GM19468 (cell line): Measurements from ENCODE around the gene UIMC1.
"Not testable (repeated sequence)": the region's sequence is repeated elsewhere in the genome, so short reads cannot be mapped to it uniquely, and the experiment has no call there.

Experiments
- ATAC-seq: cut with Tn5 transposase; IDR thresholded peaks from one replicate; pipeline ENCODE4 v1.9.1; 2021; ENCODE audit warnings: mild to moderate bottlenecking, moderate library complexity, moderate number of reproducible peaks; ENCODE audit not compliant: unreplicated experiment; ENCODE audit errors: extremely low read depth

The UIMC1 gene

DNA sequence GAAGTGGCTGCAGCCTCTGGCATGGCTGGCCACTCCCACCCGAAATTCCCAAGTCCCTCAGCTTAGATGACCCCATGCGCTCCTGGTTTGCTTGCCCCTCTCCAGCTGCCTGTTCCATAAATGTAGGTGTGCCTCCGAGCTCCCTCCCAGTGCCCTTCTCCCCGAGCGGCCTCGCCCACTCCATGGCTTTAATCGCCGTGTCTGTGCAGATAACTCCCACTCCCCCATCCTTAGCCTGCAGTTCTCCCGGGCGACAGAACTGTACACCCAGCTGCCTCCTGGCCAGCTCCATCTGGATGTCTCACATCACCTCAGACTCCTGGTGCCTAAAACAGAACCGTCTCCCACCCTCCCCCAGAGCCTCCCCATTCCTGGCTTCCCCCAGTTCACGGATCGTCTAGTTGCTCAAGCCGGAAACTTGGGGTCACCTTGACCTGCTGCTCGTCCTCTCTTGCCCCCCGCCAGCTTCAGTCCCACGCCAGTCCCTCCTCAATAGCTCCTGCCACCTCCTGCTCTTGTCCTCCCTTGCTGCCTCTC lies 131.5 kb downstream of the UIMC1 start:
- no peak for ATAC-seq

- ATAC-seq: no peak
Observed at GRCh38 chr5:176874198-176874780, 132.3 kb downstream of the UIMC1 start.

DNA sequence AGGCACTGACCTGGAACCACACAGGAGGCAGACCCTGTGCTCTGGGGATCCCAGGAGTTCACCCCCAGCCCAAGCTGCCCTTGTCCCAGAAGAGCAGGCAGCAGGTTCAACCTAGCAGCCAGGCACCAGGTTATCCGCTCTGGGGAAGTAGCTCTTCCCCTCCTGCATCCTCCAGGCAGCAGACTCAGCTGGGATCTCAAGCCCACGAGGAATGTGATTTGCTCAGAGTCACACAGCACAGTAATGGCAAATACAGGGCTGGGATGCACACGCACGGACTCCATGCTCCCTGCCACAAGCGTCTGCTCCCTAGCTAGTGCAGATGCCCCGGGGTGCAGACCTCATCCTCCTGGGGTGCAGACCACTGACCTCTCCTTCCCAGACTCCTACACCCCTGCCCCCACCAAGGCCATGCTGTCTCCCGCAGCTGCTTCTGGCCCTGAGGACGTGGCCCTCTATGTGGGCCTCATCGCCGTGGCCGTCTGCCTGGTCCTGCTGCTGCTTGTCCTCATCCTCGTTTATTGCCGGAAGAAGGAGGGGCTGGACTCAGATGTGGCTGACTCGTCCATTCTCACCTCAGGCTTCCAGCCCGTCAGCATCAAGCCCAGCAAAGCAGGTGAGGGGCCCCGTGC lies 132.9 kb downstream of the UIMC1 start:
- ATAC-seq: no peak

GRCh38 chr5:176873011-176873410 lies 133.6 kb downstream of the UIMC1 start:
- not testable (repeated sequence) for ATAC-seq

GRCh38 chr5:176872586-176872985 lies 134.0 kb downstream of the UIMC1 start:
- not testable (repeated sequence) for ATAC-seq

GRCh38 chr5:176870644-176871043 lies 135.9 kb downstream of the UIMC1 start:
- not testable (repeated sequence) for ATAC-seq

GRCh38 chr5:176870110-176870591 lies 136.4 kb downstream of the UIMC1 start:
- ATAC-seq: no peak

DNA sequence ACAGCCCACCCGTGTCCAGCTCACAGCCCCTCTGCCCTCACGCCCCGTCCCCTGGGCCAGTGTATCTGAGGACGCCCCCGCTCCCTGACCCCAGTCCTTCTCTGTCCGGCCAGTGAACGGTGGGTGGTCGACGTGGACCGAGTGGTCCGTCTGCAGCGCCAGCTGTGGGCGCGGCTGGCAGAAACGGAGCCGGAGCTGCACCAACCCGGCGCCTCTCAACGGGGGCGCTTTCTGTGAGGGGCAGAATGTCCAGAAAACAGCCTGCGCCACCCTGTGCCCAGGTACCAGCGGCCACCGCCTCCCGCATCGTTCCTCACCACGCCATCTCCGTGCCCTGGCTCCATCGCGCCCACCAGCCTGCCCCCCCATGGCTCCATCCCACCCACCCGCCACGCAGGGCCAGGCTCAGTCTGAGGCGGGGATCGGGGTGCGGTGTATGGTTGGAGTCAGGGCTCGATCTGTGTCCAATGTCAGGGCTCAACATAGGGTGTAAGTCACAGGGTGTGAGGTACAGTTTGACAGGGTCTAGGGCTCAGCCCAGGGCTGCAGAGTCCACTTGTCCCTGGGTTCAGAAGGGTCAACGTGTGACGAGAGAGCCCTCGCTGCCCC lies 137.0 kb downstream of the UIMC1 start:
- no peak for ATAC-seq

DNA sequence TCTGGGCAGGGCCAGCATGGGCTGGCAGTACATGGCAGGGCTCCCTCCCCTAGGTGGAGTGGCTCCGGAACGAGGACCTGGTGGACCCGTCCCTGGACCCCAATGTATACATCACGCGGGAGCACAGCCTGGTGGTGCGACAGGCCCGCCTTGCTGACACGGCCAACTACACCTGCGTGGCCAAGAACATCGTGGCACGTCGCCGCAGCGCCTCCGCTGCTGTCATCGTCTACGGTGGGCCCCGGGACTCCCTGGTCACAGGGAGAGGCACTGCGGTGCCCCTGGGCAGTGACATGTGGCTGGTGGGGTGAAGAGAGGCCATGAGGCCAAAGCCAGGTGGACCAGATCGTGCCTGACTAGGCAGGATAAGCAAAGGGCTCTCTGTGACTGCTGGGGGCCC lies 137.8 kb downstream of the UIMC1 start:
- ATAC-seq: no peak

DNA sequence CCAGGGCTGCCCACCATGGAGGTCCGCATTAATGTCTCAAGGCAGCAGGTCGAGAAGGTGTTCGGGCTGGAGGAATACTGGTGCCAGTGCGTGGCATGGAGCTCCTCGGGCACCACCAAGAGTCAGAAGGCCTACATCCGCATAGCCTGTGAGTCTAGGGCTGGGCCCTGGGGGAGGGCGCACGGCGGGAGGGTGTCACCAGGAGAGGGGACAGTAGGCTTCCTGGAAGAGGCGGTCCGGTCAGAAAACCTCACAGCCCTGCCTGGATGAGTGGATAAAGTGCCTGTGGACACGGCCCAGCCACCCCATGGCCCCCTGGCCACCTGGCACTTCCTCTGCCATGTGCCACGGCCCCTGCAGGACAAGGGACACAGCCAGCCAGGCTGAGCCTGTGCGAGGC lies 138.5 kb downstream of the UIMC1 start:
- ATAC-seq: no peak

DNA sequence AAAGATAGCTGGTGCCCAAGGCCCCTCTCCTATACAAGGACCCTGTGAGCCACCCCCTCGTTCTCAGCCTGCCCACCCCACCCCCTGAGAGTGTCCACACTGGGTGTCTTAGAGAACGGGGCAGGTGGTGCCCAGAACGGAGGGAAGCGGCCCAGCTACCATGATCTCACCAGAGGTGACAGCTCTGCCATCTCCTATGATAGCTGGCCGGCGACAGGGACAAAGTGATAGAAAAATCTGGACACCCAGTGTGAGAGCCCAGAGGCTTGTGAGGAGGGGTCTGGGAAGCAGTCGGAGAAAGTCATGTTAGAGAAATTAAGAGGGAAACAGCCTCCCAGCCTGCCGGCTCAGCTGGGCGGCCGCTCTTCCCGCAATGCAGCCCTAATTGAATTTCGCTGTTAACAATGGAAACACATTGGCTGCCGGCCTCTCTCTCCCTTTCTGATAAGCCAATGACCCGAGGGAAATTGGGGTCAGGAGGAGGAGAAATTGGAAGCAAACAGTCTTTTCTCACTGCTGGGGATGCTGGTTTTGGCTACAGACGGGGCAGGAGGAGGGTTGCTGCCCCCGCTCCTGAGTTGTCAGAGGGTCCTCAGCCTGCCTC lies 139.8 kb downstream of the UIMC1 start:
- no peak for ATAC-seq

GRCh38 chr5:176865964-176866363 lies 140.6 kb downstream of the UIMC1 start:
- no peak for ATAC-seq

- ATAC-seq: no peak
Observed at GRCh38 chr5:176864755-176865154, 141.8 kb downstream of the UIMC1 start.

GRCh38 chr5:176863765-176864098 lies 142.8 kb downstream of the UIMC1 start:
- ATAC-seq: no peak

DNA sequence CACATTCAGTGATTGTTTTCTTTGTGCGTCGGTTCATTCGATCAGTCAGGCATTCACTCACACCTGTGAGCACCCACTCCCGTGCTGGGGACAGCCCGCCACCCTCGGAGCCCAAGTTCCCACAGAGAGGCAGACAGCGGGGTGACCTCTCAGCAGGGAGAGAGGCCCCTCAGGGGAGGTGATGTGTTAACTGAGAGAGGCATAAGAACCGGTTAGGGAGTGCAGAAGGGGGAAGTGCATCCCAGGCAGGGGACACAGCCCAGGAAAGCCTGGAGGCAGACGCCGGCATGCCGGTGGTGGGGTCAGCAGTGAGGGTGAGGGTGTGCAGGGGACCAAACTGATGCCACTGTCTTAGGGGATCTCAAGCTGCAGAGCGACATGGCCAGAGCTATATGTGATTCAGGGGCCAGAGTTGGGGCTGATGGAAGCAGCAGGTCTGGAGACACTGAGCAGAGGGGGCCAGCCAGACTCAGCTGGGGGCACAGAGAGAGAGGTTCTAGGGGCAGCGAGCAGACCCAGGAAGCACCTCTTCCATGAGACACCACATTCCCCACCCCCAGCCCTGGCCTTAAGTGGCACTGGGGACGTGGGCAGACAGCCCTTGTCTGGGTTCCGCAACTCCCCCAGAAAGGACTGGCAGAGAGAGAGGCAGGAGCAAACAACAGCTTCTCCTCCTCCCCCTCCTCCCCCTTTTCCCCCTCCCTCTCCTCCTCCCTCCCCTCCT lies 143.4 kb downstream of the UIMC1 start:
- ATAC-seq: no peak

GRCh38 chr5:176862330-176862995 lies 144.1 kb downstream of the UIMC1 start:
- ATAC-seq: no peak

DNA sequence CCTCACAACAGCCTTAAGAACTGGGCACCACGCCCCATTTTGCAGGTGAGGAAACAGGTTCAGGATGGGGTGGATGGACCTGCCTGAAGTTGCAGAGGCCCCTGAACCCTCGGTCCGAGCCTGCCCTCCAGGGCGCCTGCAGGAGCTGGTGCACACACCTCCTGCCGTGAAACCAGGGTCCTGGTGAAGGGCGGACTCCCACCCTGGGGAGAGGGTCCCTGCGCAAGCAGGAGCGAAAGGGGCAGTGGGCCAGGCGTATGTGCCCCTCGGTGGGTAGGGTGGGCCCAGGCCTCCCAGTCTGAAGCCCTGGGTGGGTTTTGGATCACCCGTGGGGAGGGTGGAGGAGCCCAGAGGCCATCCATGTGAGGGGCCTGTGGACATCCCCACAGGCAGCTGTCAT lies 145.3 kb downstream of the UIMC1 start:
- no peak for ATAC-seq

DNA sequence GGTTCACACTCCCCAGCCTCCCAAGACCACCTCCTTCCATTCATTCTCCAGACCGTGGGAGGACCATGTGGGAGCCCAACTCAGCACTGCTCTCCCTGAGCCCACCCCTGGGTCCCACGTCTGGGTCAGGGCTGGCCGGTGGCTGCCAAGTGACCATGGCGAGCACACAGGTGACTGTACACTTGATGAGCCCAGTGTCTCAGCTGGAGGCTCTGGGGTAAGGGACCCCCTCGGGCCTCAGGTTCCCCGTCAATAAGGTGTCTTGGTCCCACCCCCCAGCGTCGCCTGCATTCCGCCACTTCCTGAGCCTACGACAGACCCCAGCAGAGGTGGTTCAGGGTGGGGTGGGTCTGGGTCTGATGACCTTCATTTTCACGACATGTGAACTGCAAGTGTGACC lies 146.2 kb downstream of the UIMC1 start:
- ATAC-seq: no peak

- ATAC-seq: no peak
Observed at GRCh38 chr5:176859916-176860315, 146.7 kb downstream of the UIMC1 start.

DNA sequence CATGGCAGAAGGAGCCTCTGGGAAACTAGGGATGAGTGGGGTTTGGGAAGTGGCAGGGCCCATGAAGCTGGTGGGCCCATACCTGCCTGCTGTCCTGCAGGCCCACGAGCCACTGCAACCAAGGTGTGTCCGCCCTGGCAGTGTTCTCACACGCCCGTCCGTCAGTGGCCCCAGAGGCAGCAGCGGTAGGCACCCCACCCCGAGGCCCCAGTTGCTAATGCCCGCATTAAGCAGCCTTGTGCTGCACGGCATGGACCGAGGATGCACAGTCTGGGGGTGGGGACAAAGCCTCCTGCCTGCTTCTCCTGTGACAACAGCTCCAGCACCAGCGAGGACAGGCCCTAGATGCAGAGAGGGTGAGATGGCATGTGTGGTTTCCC lies 148.7 kb downstream of the UIMC1 start:
- no peak for ATAC-seq
